Adrenal gland (tissue), 5 donors: Measurements from ENCODE around the gene RNH1.

ENCODE experiments used
- POLR2A ChIP-seq, 2 donors: fragments of 450-650 bp; IDR thresholded peaks; one replicate each; pipeline ENCODE4 v1.6.1; 2017; ENCODE audit warnings: antibody characterized with exemption in 2 of 2, mild to moderate bottlenecking in 2 of 2, moderate library complexity in 1 of 2
- TF ChIP-seq, protein P1 (sequence below), 6 experiments: fragments of 450-650 bp in 4 of 6; fragments of 200-600 bp in 2 of 6; sonication (generic) in 1 of 6; IDR thresholded peaks; 1 replicate in 5 of 6; 2 replicates in 1 of 6; pipeline versions ENCODE4 v1.5.1 to v1.8.0; 2016 to 2021; ENCODE audit warnings: antibody characterized with exemption in 6 of 6, mild to moderate bottlenecking in 2 of 6, moderate library complexity in 1 of 6
- donor health status: DM: no; HTN: no; CAD: no.

DNA sequence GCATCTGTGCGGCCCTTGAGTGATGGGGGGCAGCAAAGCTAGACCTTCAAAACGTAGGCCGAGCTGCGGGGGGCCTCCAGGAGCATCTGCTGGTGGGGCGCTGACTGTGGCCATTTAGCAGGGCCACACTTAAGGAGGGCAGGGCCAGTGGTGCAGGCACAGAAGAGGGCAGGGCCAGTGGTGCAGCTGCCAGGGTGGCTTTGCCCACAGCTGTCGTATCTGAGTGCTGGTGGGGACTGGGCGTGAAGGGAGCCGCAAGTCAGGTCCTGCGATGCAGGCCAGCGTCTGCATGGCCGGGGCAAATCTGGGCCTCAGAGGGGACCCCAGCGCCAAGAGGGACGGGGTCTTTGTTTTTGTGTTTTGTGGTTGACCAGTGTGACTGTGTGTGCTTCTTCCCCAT lies 27.7 kb downstream of the RNH1 start:
- no peak for TF ChIP-seq POLR2A (IDR thresholded peaks at IDR 0.05)
- TF ChIP-seq, protein P1, sequence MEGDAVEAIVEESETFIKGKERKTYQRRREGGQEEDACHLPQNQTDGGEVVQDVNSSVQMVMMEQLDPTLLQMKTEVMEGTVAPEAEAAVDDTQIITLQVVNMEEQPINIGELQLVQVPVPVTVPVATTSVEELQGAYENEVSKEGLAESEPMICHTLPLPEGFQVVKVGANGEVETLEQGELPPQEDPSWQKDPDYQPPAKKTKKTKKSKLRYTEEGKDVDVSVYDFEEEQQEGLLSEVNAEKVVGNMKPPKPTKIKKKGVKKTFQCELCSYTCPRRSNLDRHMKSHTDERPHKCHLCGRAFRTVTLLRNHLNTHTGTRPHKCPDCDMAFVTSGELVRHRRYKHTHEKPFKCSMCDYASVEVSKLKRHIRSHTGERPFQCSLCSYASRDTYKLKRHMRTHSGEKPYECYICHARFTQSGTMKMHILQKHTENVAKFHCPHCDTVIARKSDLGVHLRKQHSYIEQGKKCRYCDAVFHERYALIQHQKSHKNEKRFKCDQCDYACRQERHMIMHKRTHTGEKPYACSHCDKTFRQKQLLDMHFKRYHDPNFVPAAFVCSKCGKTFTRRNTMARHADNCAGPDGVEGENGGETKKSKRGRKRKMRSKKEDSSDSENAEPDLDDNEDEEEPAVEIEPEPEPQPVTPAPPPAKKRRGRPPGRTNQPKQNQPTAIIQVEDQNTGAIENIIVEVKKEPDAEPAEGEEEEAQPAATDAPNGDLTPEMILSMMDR (IDR thresholded peaks at IDR 0.05), result no peak
